GM12878 (cell line): Measurements from ENCODE around the gene NEURL3. TPM values are rescaled to one million over a fixed set of nuclear protein-coding genes. Genes with fewer than 3 reads are reported as not detected.
A peak's percentile ranks its signal among the peaks of the same experiment; 100 is the strongest.

ENCODE experiments used
- ATF3 ChIP-seq: IDR thresholded peaks from 2 replicates; pipeline ENCODE4 v1.6.1; 2011; ENCODE audit warnings: low read depth, mild to moderate bottlenecking, low read length, moderate library complexity, borderline replicate concordance; ENCODE audit errors: extremely low read depth
- CBFB ChIP-seq: IDR thresholded peaks from 2 replicates; pipeline ENCODE4 v1.6.1; 2016; ENCODE audit warnings: antibody characterized with exemption, low read depth
- CEBPZ ChIP-seq: fragments of 150-350 bp; IDR thresholded peaks from 2 replicates; pipeline ENCODE4 v1.6.1; 2016; ENCODE audit warnings: low read depth, low read length
- HDGF ChIP-seq: fragments of 450-650 bp; IDR thresholded peaks from 2 replicates; pipeline ENCODE4 v1.6.1; 2016; ENCODE audit warnings: antibody characterized with exemption
- IKZF1 ChIP-seq: fragments of 450-650 bp; conservative IDR thresholded peaks from 2 replicates; pipeline ENCODE4 v1.6.1; 2017; ENCODE audit warnings: antibody characterized with exemption, mild to moderate bottlenecking
- MYB ChIP-seq: fragments of 150-350 bp; IDR thresholded peaks from 2 replicates; pipeline ENCODE4 v1.6.1; 2014; ENCODE audit warnings: mild to moderate bottlenecking, low read depth, low read length, borderline replicate concordance
- NFIC ChIP-seq: IDR thresholded peaks from 2 replicates; pipeline ENCODE4 v1.6.1; 2012; ENCODE audit warnings: low read depth, mild to moderate bottlenecking, inconsistent platforms, low read length, moderate library complexity
- NR2F1 ChIP-seq: fragments of 450-650 bp; conservative IDR thresholded peaks from 2 replicates; pipeline ENCODE4 v1.6.1; 2017; ENCODE audit warnings: mild to moderate bottlenecking
- RBBP5 ChIP-seq: fragments of 200-600 bp; sonication (generic); conservative IDR thresholded peaks from 2 replicates; pipeline ENCODE4 v1.6.1; 2016
- SIN3A ChIP-seq: IDR thresholded peaks from 2 replicates; pipeline ENCODE4 v1.6.1; 2012; ENCODE audit warnings: low read depth, low read length, improper control_type of control experiment
- SP1 ChIP-seq: IDR thresholded peaks from one replicate; pipeline ENCODE4 v1.6.1; 2011; ENCODE audit warnings: low read depth, low read length
- SREBF1 ChIP-seq: IDR thresholded peaks from 2 replicates; pipeline ENCODE4 v1.6.1; 2012; ENCODE audit warnings: mild to moderate bottlenecking, low read length
- TAF1 ChIP-seq: IDR thresholded peaks from 2 replicates; pipeline ENCODE4 v1.6.1; 2011; ENCODE audit warnings: mild to moderate bottlenecking, low read depth, low read length, borderline replicate concordance
- TCF7 ChIP-seq: IDR thresholded peaks from 2 replicates; pipeline ENCODE4 v1.6.1; 2014; ENCODE audit warnings: antibody characterized with exemption, borderline replicate concordance
- WRNIP1 ChIP-seq: IDR thresholded peaks from 2 replicates; pipeline ENCODE4 v1.6.1; 2011; ENCODE audit warnings: low read depth, low read length, improper control_type of control experiment, borderline replicate concordance
- YY1 ChIP-seq: IDR thresholded peaks from 2 replicates; pipeline ENCODE4 v1.6.1; 2011; ENCODE audit warnings: low read depth, mild to moderate bottlenecking, low read length
- polyA plus RNA-seq, 11 experiments: library from polyadenylated mRNA; depleted of rRNA in 4 of 11; unstranded in 6 of 11; stranded (reverse) in 5 of 11; fragments of >200 nt; fragmentation: Nextera tagmentation in 4 of 11; fragmentation: Illumina TruSeq in 1 of 11; extraction: Ambion mirVana in 4 of 11; extraction: Trizol in 1 of 11; gene quantifications; 1 replicate in 1 of 11; 2 replicates in 10 of 11; pipeline versions ENCODE4 v1.2.1 to v1.2.3, GENCODE V29; 2011 to 2016; ENCODE audit warnings: inconsistent platforms in 2 of 11, missing spikeins in 2 of 11, low read depth in 1 of 11
- total RNA-seq, 4 experiments: library from RNA; depleted of rRNA in 3 of 4; stranded (reverse); fragments of >200 nt in 3 of 4; fragmentation: Illumina TruSeq in 1 of 4; extraction: Trizol in 1 of 4; gene quantifications; 2 replicates each; pipeline versions ENCODE4 v1.2.1 to v1.2.3, GENCODE V29; 2013 to 2021
- TF ChIP-seq, protein P1 (sequence below): IDR thresholded peaks from 2 replicates; pipeline ENCODE4 v1.6.1; 2012; ENCODE audit warnings: low read length, inconsistent platforms
- TF ChIP-seq, protein P2 (sequence below): fragments of 450-650 bp; IDR thresholded peaks from 2 replicates; pipeline ENCODE4 v1.6.1; 2017; ENCODE audit warnings: mild to moderate bottlenecking, moderate library complexity

NEURL3 gene
- total and polyA plus RNA-seq, 10 of the 15 experiments (the other 5 are each of a cell fraction or from before 2014, with no cell fraction given) = 0.03 to 6.3 (median 0.47) TPM

- TF ChIP-seq, protein P1, sequence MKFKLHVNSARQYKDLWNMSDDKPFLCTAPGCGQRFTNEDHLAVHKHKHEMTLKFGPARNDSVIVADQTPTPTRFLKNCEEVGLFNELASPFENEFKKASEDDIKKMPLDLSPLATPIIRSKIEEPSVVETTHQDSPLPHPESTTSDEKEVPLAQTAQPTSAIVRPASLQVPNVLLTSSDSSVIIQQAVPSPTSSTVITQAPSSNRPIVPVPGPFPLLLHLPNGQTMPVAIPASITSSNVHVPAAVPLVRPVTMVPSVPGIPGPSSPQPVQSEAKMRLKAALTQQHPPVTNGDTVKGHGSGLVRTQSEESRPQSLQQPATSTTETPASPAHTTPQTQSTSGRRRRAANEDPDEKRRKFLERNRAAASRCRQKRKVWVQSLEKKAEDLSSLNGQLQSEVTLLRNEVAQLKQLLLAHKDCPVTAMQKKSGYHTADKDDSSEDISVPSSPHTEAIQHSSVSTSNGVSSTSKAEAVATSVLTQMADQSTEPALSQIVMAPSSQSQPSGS = peak; percentile 63; the same call in 1 of the 2 replicates
- TF ChIP-seq CEBPZ = no peak
- TF ChIP-seq CBFB = peak; percentile 87
- no peak for TF ChIP-seq SP1
- peak; percentile 48; the same call in 1 of the 2 replicates for TF ChIP-seq SIN3A
- TF ChIP-seq WRNIP1 = 0 out of 2 replicates have a peak, but pooled peaks have one; percentile 32
- TF ChIP-seq SREBF1 = no peak
- no peak for TF ChIP-seq MYB
- no peak for TF ChIP-seq NR2F1
- TF ChIP-seq, protein P2, sequence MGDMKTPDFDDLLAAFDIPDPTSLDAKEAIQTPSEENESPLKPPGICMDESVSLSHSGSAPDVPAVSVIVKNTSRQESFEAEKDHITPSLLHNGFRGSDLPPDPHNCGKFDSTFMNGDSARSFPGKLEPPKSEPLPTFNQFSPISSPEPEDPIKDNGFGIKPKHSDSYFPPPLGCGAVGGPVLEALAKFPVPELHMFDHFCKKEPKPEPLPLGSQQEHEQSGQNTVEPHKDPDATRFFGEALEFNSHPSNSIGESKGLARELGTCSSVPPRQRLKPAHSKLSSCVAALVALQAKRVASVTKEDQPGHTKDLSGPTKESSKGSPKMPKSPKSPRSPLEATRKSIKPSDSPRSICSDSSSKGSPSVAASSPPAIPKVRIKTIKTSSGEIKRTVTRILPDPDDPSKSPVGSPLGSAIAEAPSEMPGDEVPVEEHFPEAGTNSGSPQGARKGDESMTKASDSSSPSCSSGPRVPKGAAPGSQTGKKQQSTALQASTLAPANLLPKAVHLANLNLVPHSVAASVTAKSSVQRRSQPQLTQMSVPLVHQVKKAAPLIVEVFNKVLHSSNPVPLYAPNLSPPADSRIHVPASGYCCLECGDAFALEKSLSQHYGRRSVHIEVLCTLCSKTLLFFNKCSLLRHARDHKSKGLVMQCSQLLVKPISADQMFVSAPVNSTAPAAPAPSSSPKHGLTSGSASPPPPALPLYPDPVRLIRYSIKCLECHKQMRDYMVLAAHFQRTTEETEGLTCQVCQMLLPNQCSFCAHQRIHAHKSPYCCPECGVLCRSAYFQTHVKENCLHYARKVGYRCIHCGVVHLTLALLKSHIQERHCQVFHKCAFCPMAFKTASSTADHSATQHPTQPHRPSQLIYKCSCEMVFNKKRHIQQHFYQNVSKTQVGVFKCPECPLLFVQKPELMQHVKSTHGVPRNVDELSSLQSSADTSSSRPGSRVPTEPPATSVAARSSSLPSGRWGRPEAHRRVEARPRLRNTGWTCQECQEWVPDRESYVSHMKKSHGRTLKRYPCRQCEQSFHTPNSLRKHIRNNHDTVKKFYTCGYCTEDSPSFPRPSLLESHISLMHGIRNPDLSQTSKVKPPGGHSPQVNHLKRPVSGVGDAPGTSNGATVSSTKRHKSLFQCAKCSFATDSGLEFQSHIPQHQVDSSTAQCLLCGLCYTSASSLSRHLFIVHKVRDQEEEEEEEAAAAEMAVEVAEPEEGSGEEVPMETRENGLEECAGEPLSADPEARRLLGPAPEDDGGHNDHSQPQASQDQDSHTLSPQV = no peak
- TF ChIP-seq NFIC = peak; percentile 54; the same call in 1 of the 2 replicates
- TF ChIP-seq RBBP5 = no peak
- TF ChIP-seq YY1 = no peak
- TF ChIP-seq HDGF = no peak
- TF ChIP-seq ATF3 = no peak
- TF ChIP-seq TAF1 = peak; percentile 58; the same call in 1 of the 2 replicates
- peak; percentile 89 for TF ChIP-seq IKZF1
- no peak for TF ChIP-seq TCF7
Observed at GRCh38 chr2:96537066-96537733, 32.0 kb upstream of the NEURL3 start (continued).
